ENCODE measurements around the gene SDK2.

- TF ChIP-seq POLR2AphosphoS5 (IDR thresholded peaks at IDR 0.05; ENCODE audit: low read depth, low read length) (no peak), REST (IDR thresholded peaks at IDR 0.05; ENCODE audit: insufficient read depth in 1 of 2, low read depth in 2 of 2, low read length in 2 of 2) (no peak)
Observed at GRCh38 chr17:73352261-73352660, 292.0 kb downstream of the SDK2 start.
